Stimulated activated naive CD8-positive, alpha-beta T cell treated with anti-CD3 and anti-CD28 coated beads, Interleukin-15, amount 100 ng/mL, for 72 hours (primary cell): ENCODE measurements around the gene UBE3A.
A peak's percentile ranks its signal among the peaks of the same experiment; 100 is the strongest.
"Not testable (repeated sequence)": the region's sequence is repeated elsewhere in the genome, so short reads cannot be mapped to it uniquely, and the experiment has no call there.

Source experiments
- ATAC-seq: fragments of 150-1000 bp; cut with Tn5 transposase; 2 replicates; pipeline ENCODE4 v1.10.0; 2021; ENCODE audit warnings: mild to moderate bottlenecking, moderate library complexity
- DNase-seq, 2 donors: peaks; one replicate each; pipeline ENCODE4 v3.0.0; 2021 to 2022
- H3K27ac Mint-ChIP-seq, 2 donors: one replicate each; pipeline ENCODE4 v1.8.0; 2022; ENCODE audit warnings: mild to moderate bottlenecking in 2 of 2, mixed read lengths in 2 of 2, moderate library complexity in 2 of 2
- H3K27me3 Mint-ChIP-seq: one replicate; pipeline ENCODE4 v1.8.0; 2022; ENCODE audit warnings: mixed read lengths
- H3K4me1 Mint-ChIP-seq: one replicate; pipeline ENCODE4 v1.8.0; 2022; ENCODE audit warnings: mild to moderate bottlenecking, mixed read lengths
- H3K4me3 Mint-ChIP-seq, 2 donors: one replicate each; pipeline ENCODE4 v1.8.0; 2022; ENCODE audit warnings: mild to moderate bottlenecking in 2 of 2, mixed read lengths in 2 of 2, moderate library complexity in 1 of 2
- H3K9me3 Mint-ChIP-seq, 2 donors: one replicate each; pipeline ENCODE4 v1.8.0; 2022; ENCODE audit warnings: mixed read lengths in 2 of 2

UBE3A gene

GRCh38 chr15:25453246-25453645 lies 14.4 kb upstream of the UBE3A start:
- not testable (repeated sequence) for H3K27ac Mint-ChIP-seq

GRCh38 chr15:25451501-25451900 lies 12.7 kb upstream of the UBE3A start:
- Mint-ChIP-seq H3K4me1 (no peaks in the 10 kb centered on the region), H3K27me3 (peaks cover 9% of the 10 kb centered on the region), H3K4me3 (no peak overlapping the region), H3K9me3 (peaks cover 12 to 15% of the 10 kb centered on the region in 2 donors), H3K27ac (no peak overlapping the region)
- DNase-seq: no peak
- no peak for ATAC-seq

More at GRCh38 chr15:25453246-25453645, 14.4 kb upstream of the UBE3A start:
- DNase-seq, H3K4me1 Mint-ChIP-seq, H3K9me3 Mint-ChIP-seq, ATAC-seq, H3K27me3 Mint-ChIP-seq, H3K4me3 Mint-ChIP-seq: not testable (repeated sequence)

- Mint-ChIP-seq H3K27ac (no peak overlapping the region), H3K4me3 (no peak overlapping the region)
- no peak for ATAC-seq
These were observed 11.3 kb upstream of the UBE3A start for GRCh38 chr15:25450163-25450562.

GRCh38 chr15:25446076-25446475 lies 7.3 kb upstream of the UBE3A start:
- DNase-seq (no peak), ATAC-seq (no peak)
- Mint-ChIP-seq H3K4me3 (no peak overlapping the region), H3K9me3 (peaks cover 7 to 9% of the 10 kb centered on the region in 2 donors), H3K27ac (no peak overlapping the region), H3K27me3 (peaks cover 15% of the 10 kb centered on the region), H3K4me1 (no peaks in the 10 kb centered on the region)

More at GRCh38 chr15:25450163-25450562, 11.3 kb upstream of the UBE3A start:
- DNase-seq: no peak
- H3K9me3 Mint-ChIP-seq: peaks cover 12 to 15% of the 10 kb centered on the region in 2 donors
- H3K27me3 Mint-ChIP-seq: peaks cover 14% of the 10 kb centered on the region
- H3K4me1 Mint-ChIP-seq: no peaks in the 10 kb centered on the region

- H3K4me3 Mint-ChIP-seq: no peak overlapping the region
- no peaks in the 10 kb centered on the region for H3K4me1 Mint-ChIP-seq
- peaks cover 5 to 6% of the 10 kb centered on the region in 2 donors for H3K9me3 Mint-ChIP-seq
- ATAC-seq: no peak
- H3K27me3 Mint-ChIP-seq: peaks cover 15% of the 10 kb centered on the region
- no peak overlapping the region for H3K27ac Mint-ChIP-seq
- no peak for DNase-seq
These were observed 6.6 kb upstream of the UBE3A start for GRCh38 chr15:25445412-25445811.

- no peak overlapping the region for H3K27ac Mint-ChIP-seq
- H3K4me1 Mint-ChIP-seq: peaks cover 11% of the 10 kb centered on the region
- H3K9me3 Mint-ChIP-seq: no peaks in the 10 kb centered on the region
- DNase-seq: no peak
- H3K4me3 Mint-ChIP-seq: peak overlapping the region in 1 of 2 donors; percentile 42
- no peak for ATAC-seq
- H3K27me3 Mint-ChIP-seq: peaks cover 7% of the 10 kb centered on the region
These were observed 2.3 kb upstream of the UBE3A start for GRCh38 chr15:25441111-25441510.

GRCh38 chr15:25439369-25439836 lies 579 bp upstream of the UBE3A start:
- no peaks in the 10 kb centered on the region for H3K9me3 Mint-ChIP-seq
- no peak for DNase-seq
- H3K4me3 Mint-ChIP-seq: peak overlapping the region; percentile 89 to 90
- H3K27ac Mint-ChIP-seq: peak overlapping the region; percentile 98
- no peaks in the 10 kb centered on the region for H3K27me3 Mint-ChIP-seq
- peak; percentile 35 for ATAC-seq
- peaks cover 27% of the 10 kb centered on the region for H3K4me1 Mint-ChIP-seq

GRCh38 chr15:25437777-25438600 lies 835 bp downstream of the UBE3A start:
- Mint-ChIP-seq H3K27ac (peak overlapping the region; percentile 96 to 98), H3K4me3 (peak overlapping the region; percentile 89 to 90), H3K4me1 (peaks cover 32% of the 10 kb centered on the region), H3K9me3 (no peaks in the 10 kb centered on the region), H3K27me3 (no peaks in the 10 kb centered on the region)
- DNase-seq (peak; percentile 69 to 73), ATAC-seq (peak; percentile 56)

GRCh38 chr15:25436707-25437106 lies 2.1 kb downstream of the UBE3A start:
- Mint-ChIP-seq H3K27me3 (no peaks in the 10 kb centered on the region), H3K9me3 (no peaks in the 10 kb centered on the region), H3K4me3 (peak overlapping the region; percentile 89 to 90), H3K27ac (no peak overlapping the region), H3K4me1 (peaks cover 44% of the 10 kb centered on the region)
- ATAC-seq: no peak
- no peak for DNase-seq

- ATAC-seq: no peak
- Mint-ChIP-seq H3K27ac (no peak overlapping the region), H3K4me3 (peak overlapping the region; percentile 53 to 58), H3K4me1 (peaks cover 54% of the 10 kb centered on the region), H3K27me3 (no peaks in the 10 kb centered on the region), H3K9me3 (no peaks in the 10 kb centered on the region)
- no peak for DNase-seq
These were observed 3.2 kb downstream of the UBE3A start for GRCh38 chr15:25435474-25436243.

- Mint-ChIP-seq H3K27me3 (no peaks in the 10 kb centered on the region), H3K9me3 (no peaks in the 10 kb centered on the region), H3K4me3 (no peak overlapping the region), H3K27ac (peak overlapping the region in 1 of 2 donors; percentile 12), H3K4me1 (peaks cover 64% of the 10 kb centered on the region)
- DNase-seq (no peak), ATAC-seq (no peak)
These were observed 5.5 kb downstream of the UBE3A start for GRCh38 chr15:25433118-25433865.

GRCh38 chr15:25431836-25432561 lies 6.8 kb downstream of the UBE3A start:
- Mint-ChIP-seq H3K4me1 (peaks cover 69% of the 10 kb centered on the region), H3K4me3 (no peak overlapping the region)

GRCh38 chr15:25427861-25428260 lies 11.0 kb downstream of the UBE3A start:
- peaks cover 0 to 7% of the 10 kb centered on the region in 2 donors for H3K9me3 Mint-ChIP-seq
- H3K4me1 Mint-ChIP-seq: peaks cover 59% of the 10 kb centered on the region
- H3K4me3 Mint-ChIP-seq: no peak overlapping the region

More at GRCh38 chr15:25431836-25432561, 6.8 kb downstream of the UBE3A start:
- Mint-ChIP-seq H3K9me3 (no peaks in the 10 kb centered on the region), H3K27me3 (no peaks in the 10 kb centered on the region), H3K27ac (no peak overlapping the region)
- ATAC-seq: no peak
- no peak for DNase-seq

GRCh38 chr15:25426896-25427610 lies 11.8 kb downstream of the UBE3A start:
- Mint-ChIP-seq H3K4me3 (no peak overlapping the region), H3K27me3 (no peaks in the 10 kb centered on the region), H3K9me3 (peaks cover 1 to 7% of the 10 kb centered on the region in 2 donors), H3K4me1 (peaks cover 51% of the 10 kb centered on the region), H3K27ac (no peak overlapping the region)
- ATAC-seq (no peak), DNase-seq (no peak)

More at GRCh38 chr15:25427861-25428260, 11.0 kb downstream of the UBE3A start:
- ATAC-seq: no peak
- no peaks in the 10 kb centered on the region for H3K27me3 Mint-ChIP-seq
- H3K27ac Mint-ChIP-seq: no peak overlapping the region
- DNase-seq: no peak
